ENCODE results near the gene ERICH4.
"Not testable (repeated sequence)": the region's sequence is repeated elsewhere in the genome, so short reads cannot be mapped to it uniquely, and the experiment has no call there.

DNA sequence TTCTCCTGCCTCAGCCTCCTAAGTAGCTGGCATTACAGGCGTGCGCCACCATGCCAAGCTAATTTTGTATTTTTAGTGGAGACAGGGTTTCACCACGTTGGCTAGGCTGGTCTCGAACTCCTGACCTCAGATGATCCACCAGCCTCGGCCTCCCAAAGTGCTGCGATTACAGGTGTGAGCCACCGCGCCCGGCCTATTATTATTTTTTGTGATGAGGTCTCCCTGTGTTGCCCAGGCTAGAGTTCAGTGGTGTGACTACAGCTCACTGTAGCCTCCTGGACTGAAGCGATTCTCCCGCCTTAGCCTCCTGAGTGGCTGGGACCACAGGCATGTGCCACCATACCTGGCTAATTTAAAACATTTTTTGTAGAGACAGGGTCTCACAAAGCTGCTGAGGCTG, 7.6 kb upstream of the ERICH4 start:
- TF ChIP-seq POLR2A, EP300 (IDR thresholded peaks at IDR 0.05): not testable (repeated sequence)
- TF ChIP-seq, protein P1, sequence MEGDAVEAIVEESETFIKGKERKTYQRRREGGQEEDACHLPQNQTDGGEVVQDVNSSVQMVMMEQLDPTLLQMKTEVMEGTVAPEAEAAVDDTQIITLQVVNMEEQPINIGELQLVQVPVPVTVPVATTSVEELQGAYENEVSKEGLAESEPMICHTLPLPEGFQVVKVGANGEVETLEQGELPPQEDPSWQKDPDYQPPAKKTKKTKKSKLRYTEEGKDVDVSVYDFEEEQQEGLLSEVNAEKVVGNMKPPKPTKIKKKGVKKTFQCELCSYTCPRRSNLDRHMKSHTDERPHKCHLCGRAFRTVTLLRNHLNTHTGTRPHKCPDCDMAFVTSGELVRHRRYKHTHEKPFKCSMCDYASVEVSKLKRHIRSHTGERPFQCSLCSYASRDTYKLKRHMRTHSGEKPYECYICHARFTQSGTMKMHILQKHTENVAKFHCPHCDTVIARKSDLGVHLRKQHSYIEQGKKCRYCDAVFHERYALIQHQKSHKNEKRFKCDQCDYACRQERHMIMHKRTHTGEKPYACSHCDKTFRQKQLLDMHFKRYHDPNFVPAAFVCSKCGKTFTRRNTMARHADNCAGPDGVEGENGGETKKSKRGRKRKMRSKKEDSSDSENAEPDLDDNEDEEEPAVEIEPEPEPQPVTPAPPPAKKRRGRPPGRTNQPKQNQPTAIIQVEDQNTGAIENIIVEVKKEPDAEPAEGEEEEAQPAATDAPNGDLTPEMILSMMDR (IDR thresholded peaks at IDR 0.05) = not testable (repeated sequence)

Measured in tibial nerve (tissue), 4 donors.